GM13977 (cell line): ENCODE measurements around the gene METAP1.

Experiments used
- DNase-seq: peaks from one replicate; pipeline ENCODE4 v3.0.0; 2012; ENCODE audit warnings: low spot score
- CTCF ChIP-seq: IDR thresholded peaks from 2 replicates; pipeline ENCODE4 v1.5.1; 2012; ENCODE audit warnings: mild to moderate bottlenecking, control low read depth; ENCODE audit not compliant: insufficient read depth; ENCODE audit errors: extremely low read depth, missing control alignments
- in situ Hi-C: fragments of 300-500 bp; cut with MboI; formaldehyde crosslinking; loops from one replicate; pipeline ENCODE4 v1.12.0; 2022; ENCODE audit warnings: low sequenced_read_pairs, low pct_unique_long_range_greater_than_20kb, mixed read lengths, inconsistent platforms; ENCODE audit not compliant: unreplicated experiment

The METAP1 gene

GRCh38 chr4:98995183-98996055 is at the start of gene METAP1:
TSS of gene METAP1 (plus strand) at chr4:98995721. CDS start at chr4:98995754, 33 bp downstream.
- TF ChIP-seq CTCF: peak; percentile 85
- in situ Hi-C loops: no loop called here
- peak; percentile 98 for DNase-seq

DNA sequence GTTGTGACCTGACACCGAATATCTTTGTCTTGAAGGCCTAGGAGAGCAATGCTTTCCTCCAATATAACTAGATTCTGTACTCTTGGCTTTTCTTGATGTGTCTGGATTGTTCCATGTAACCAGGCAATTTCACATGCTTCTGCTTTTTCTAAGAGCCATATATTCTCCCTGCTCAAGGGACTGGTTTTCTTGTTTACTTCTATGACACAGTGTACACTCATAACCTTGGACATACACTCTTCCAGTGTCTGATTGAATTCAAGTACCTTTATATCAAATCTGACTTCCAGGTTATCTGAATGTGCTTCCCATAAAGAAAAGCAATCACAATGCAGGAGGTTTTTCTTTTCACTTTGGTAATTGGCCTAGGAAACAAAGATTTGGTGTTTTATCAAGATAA is 49.2 kb upstream of the METAP1 start:
- no peak for TF ChIP-seq CTCF
- in situ Hi-C loops: no loop called here
- no peak for DNase-seq

- no peak for TF ChIP-seq CTCF
- DNase-seq: no peak
- in situ Hi-C loops: no loop called here
Observed at GRCh38 chr4:98950925-98951324, 44.6 kb upstream of the METAP1 start.

- DNase-seq: no peak
- no peak for TF ChIP-seq CTCF
- in situ Hi-C loops: no loop called here
Observed at GRCh38 chr4:98951710-98952109, 43.8 kb upstream of the METAP1 start.

- in situ Hi-C loops: no loop called here
- TF ChIP-seq CTCF: no peak
- DNase-seq: no peak
Observed at GRCh38 chr4:98955229-98955628, 40.3 kb upstream of the METAP1 start.

GRCh38 chr4:98958065-98958464 is 37.5 kb upstream of the METAP1 start:
- DNase-seq: no peak
- in situ Hi-C loops: no loop called here
- TF ChIP-seq CTCF: no peak
